ENCODE data around the gene TOR1B.

The TOR1B gene

DNA sequence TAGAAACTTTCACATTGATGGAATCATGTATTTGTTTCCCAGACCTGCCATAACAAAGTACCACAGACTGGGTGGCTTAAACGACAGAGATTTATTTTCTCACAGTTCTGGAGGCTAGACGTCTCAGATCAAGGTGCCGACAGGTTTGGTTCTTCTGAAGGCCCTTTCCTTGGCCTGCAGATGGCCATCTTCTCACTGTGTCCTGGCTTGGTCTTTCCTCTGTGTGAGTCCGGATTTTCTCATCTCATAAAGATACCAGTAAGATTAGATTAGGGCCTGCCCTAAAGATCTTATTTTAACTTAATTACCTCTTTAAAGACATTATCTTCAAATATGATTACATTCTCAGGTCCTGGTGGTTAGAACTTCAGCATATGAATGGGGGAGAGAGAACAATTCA lies 38.1 kb downstream of the TOR1B start:
- TF ChIP-seq, protein P1, sequence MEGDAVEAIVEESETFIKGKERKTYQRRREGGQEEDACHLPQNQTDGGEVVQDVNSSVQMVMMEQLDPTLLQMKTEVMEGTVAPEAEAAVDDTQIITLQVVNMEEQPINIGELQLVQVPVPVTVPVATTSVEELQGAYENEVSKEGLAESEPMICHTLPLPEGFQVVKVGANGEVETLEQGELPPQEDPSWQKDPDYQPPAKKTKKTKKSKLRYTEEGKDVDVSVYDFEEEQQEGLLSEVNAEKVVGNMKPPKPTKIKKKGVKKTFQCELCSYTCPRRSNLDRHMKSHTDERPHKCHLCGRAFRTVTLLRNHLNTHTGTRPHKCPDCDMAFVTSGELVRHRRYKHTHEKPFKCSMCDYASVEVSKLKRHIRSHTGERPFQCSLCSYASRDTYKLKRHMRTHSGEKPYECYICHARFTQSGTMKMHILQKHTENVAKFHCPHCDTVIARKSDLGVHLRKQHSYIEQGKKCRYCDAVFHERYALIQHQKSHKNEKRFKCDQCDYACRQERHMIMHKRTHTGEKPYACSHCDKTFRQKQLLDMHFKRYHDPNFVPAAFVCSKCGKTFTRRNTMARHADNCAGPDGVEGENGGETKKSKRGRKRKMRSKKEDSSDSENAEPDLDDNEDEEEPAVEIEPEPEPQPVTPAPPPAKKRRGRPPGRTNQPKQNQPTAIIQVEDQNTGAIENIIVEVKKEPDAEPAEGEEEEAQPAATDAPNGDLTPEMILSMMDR (IDR thresholded peaks at IDR 0.05; ENCODE audit: insufficient read depth, low read depth, low read length, missing control alignments): no peak
- DNase-seq (ENCODE audit: low read depth): no peak
- H3K4me3 ChIP-seq (ENCODE audit: low read depth, low read length): no peak overlapping the region

DNA sequence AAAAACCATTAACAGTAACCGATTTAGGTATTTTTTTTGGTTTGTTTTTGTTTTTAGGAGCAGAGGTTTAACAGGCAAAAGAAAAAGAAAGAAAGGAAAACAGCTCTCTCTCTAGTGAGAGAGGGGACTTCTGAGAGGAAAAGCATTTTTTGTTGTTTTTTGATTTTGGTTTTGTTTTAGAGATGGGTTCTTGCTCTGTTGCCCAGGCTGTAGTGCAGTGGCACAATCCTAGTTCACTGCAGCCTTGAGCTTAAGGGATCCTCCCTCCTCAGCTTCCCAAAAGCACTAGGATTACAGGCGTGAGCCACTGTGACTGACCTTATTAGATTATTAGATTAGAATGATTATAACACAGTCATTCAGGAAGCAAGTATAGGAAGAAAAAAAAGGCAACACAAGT lies 42.4 kb downstream of the TOR1B start:
- no peak overlapping the region for H3K4me3 ChIP-seq (ENCODE audit: low read depth, low read length)
- no peak for DNase-seq (ENCODE audit: low read depth)
- TF ChIP-seq, protein P1 (IDR thresholded peaks at IDR 0.05; ENCODE audit: insufficient read depth, low read depth, low read length, missing control alignments): no peak

DNA sequence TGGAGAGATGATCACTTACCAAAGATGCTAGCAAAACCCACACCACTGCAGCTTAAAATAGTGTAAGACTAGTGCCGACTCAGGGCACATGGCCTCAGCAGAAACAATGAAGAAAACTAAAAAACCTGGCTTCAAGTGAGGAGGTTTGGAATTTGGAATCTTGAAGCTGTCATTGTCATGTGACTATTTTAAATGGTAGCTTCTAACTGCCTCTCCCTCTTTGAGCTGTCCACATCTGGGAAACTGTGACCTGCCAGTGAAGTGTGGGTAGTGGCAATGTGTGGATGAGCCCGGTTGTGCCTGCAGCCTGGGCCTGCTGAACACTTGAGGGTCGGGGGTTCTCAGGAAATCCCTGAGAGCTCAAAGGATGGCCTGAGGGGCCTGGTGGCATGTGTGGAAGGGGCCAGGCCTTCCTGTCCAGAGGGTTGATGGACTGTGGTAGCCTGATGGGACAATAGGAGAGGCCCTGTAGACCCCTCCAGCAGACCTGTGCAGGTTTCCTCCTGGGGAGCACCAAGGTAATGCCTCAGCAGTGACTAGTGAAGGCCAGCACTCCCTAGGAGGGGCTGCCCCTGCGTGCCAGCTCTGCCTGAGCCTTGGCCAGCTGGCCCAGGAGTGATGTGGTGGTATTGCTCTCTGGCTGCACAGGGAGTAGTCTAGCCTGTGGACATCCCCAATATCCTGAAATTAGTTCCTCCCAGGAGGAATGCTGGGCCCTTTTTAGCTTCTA lies 45.9 kb downstream of the TOR1B start:
- no peak overlapping the region for H3K4me3 ChIP-seq (ENCODE audit: low read depth, low read length)
- TF ChIP-seq, protein P1 (IDR thresholded peaks at IDR 0.05; ENCODE audit: insufficient read depth, low read depth, low read length, missing control alignments): no peak

DNA sequence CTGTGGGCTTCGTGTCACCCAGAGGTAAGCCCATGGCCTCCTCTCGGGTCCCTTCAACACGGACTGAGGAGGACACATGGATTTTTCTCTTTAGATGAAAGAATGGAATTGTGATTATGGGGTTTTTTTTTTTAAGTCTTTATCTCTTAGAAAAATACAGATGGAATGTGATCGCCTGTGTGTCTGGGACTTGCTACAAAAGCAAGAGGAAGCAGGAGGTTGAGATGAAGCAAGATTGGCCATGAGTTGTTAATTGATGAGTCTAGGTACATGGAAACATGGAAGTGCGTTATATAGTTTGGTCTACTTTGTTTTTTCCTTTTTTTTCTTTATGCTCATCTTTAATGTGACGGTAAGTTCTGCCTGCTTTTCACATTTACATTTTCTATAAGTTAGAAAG lies 46.9 kb downstream of the TOR1B start:
- no peak for DNase-seq (ENCODE audit: low read depth)
- TF ChIP-seq, protein P1 (IDR thresholded peaks at IDR 0.05; ENCODE audit: insufficient read depth, low read depth, low read length, missing control alignments): no peak
- H3K4me3 ChIP-seq (ENCODE audit: low read depth, low read length): no peak overlapping the region

More for the DNA sequence above, 45.9 kb downstream of the TOR1B start:
- no peak for DNase-seq (ENCODE audit: low read depth)

DNA sequence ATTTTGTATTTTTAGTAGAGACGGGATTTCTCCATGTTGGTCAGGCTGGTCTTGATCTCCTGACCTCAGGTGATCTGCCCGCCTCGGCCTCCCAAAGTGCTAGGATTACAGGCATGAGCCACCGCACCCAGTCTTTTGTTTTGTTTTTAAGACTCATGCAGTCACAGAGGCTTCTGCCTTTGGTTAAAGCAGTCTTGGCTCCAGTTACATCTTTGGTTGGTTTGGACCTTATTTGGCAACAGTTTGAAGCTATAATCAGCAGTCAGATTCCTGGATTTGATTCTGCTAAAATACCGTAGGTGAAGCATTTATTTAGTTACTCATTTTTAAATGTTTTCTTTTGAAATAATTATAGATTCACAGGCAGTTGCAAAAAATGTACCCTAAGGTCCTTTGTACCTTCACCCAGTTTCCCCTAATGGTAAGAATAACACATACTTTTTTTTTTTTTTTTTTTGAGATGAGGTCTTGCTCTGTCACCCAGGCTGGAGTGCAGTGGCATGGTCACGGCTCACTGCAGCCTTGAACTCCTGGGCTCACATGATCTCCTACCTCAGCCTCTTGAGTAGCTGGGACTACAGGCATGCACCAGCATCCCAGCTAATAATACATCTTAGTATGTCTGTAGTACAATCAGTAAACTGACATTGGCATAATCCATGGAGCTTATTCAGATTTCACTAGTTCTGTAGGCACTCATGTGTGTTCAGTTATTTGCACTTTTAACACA lies 48.0 kb downstream of the TOR1B start:
- TF ChIP-seq, protein P1 (IDR thresholded peaks at IDR 0.05; ENCODE audit: insufficient read depth, low read depth, low read length, missing control alignments): no peak
- no peak overlapping the region for H3K4me3 ChIP-seq (ENCODE audit: low read depth, low read length)
- DNase-seq (ENCODE audit: low read depth): no peak

DNA sequence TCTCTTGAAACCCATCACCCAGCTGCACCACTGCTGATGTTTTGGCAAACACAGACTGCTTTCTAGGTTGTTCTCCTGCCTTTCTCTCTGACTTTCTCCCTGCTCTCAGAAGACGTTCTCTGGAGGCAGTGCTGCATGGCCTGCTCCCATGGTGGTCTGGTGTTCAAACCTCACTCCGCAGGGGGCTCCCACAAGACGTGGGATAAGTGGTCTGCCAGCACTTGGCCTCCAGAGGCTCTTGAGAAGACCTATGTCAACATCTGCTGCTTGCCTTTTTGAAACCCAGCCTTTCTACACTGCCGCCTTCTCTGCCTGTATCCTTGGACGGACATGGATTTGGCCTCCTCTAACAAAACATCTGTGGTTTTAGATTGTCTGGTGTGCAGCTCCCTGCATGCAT lies 48.8 kb downstream of the TOR1B start:
- TF ChIP-seq, protein P1 (IDR thresholded peaks at IDR 0.05; ENCODE audit: insufficient read depth, low read depth, low read length, missing control alignments): no peak
- no peak for DNase-seq (ENCODE audit: low read depth)
- H3K4me3 ChIP-seq (ENCODE audit: low read depth, low read length): no peak overlapping the region

Measured in GM12865 (cell line).